GM12878 (cell line): ENCODE results near the gene MPZL3. TPM values are rescaled to one million over a fixed set of nuclear protein-coding genes. Genes with fewer than 3 reads are reported as not detected.
A peak's percentile ranks its signal among the peaks of the same experiment; 100 is the strongest.

Experiments used
- ATAC-seq: fragments of 200-7000 bp; cut with Tn5 transposase; 3 replicates; pipeline ENCODE4 v1.9.1; 2020; ENCODE audit warnings: mild to moderate bottlenecking, moderate library complexity
- BruUV-seq: library from RNA; stranded (reverse); fragments of 400-500 nt; replicated peaks from 2 replicates; lab custom pipeline; 2021; lab: Mats Ljungman, UMichigan
- CTCF ChIA-PET: fragments of 300-600 bp; sonication (Branson Sonifier 250); formaldehyde crosslinking; extraction: SDS; loops from one replicate; lab custom pipeline; 2021; ENCODE audit warnings: inconsistent platforms; lab: Yijun Ruan, JAX
- POLR2A ChIA-PET: fragments of 350-600 bp; formaldehyde crosslinking; extraction: SDS; loops from one replicate; lab custom pipeline; 2021; ENCODE audit warnings: inconsistent platforms; lab: Charles Lee
- RAD21 ChIA-PET: fragments of 300-600 bp; sonication (Branson Sonifier 250); formaldehyde crosslinking; loops from one replicate; lab custom pipeline; 2023; ENCODE audit warnings: antibody characterized with exemption; ENCODE audit not compliant: unreplicated experiment; lab: Charles Lee
- SMC1A ChIA-PET: fragments of 300-600 bp; sonication (Branson Sonifier 250); formaldehyde crosslinking; loops from one replicate; lab custom pipeline; 2023; ENCODE audit not compliant: unreplicated experiment, uncharacterized antibody; lab: Charles Lee
- DNase-seq: peaks from one replicate; pipeline ENCODE4 v3.0.0-alpha.2; 2011; ENCODE audit warnings: low read depth, low spot score
- FAIRE-seq: peaks from 3 replicates; lab custom pipeline; 2011; peaks lifted over from hg19 to GRCh38; lab: Jason Lieb, UNC
- H2AFZ ChIP-seq: 2 replicates; pipeline ENCODE4 v1.6.0; 2011; ENCODE audit warnings: low read depth, low read length, control low read depth; ENCODE audit not compliant: control insufficient read depth
- H3K27ac ChIP-seq: 2 replicates; pipeline ENCODE4 v1.5.1; 2011; ENCODE audit warnings: control low read depth; ENCODE audit not compliant: control insufficient read depth, insufficient read depth
- H3K27me3 ChIP-seq, 2 experiments: replicated peaks in 1 of 2; 2 replicates each; pipeline versions ENCODE4 v1.6.0 to v1.6.1; 2011; ENCODE audit warnings: low read length in 1 of 2; ENCODE audit not compliant: control insufficient read depth in 2 of 2, insufficient read depth in 2 of 2
- H3K36me3 ChIP-seq, 2 experiments: 2 replicates each; pipeline ENCODE4 v1.5.1; 2011; ENCODE audit warnings: low read length in 1 of 2; ENCODE audit not compliant: control insufficient read depth in 2 of 2, insufficient read depth in 2 of 2
- H3K4me1 ChIP-seq: 2 replicates; pipeline ENCODE4 v1.6.1; 2011; ENCODE audit warnings: mild to moderate bottlenecking, low read length, moderate library complexity, mixed read lengths; ENCODE audit not compliant: control insufficient read depth, insufficient read depth
- H3K4me2 ChIP-seq: 2 replicates; pipeline ENCODE4 v1.6.0; 2011; ENCODE audit warnings: control low read depth; ENCODE audit not compliant: control insufficient read depth, insufficient read depth
- H3K4me3 ChIP-seq: fragments of 200-600 bp; sonication (generic); 2 replicates; pipeline ENCODE4 v1.5.1; 2016
- H3K79me2 ChIP-seq: 2 replicates; pipeline ENCODE4 v1.6.0; 2011; ENCODE audit warnings: low read length; ENCODE audit not compliant: control insufficient read depth, insufficient read depth
- H3K9ac ChIP-seq: 2 replicates; pipeline ENCODE4 v1.8.0; 2011; ENCODE audit warnings: low read length, control low read depth, mixed read lengths; ENCODE audit not compliant: control insufficient read depth, insufficient read depth
- H3K9me3 ChIP-seq: replicated peaks from 3 replicates; pipeline ENCODE4 v1.5.1; 2011; ENCODE audit warnings: mild to moderate bottlenecking, low read length; ENCODE audit not compliant: control insufficient read depth, insufficient read depth
- H4K20me1 ChIP-seq: 2 replicates; pipeline ENCODE4 v1.6.0; 2011; ENCODE audit not compliant: control insufficient read depth, insufficient read depth
- EED ChIP-seq: sonication (generic); IDR thresholded peaks from 2 replicates; pipeline ENCODE4 v1.6.1; 2016; ENCODE audit warnings: antibody characterized with exemption, low read depth
- ETV6 ChIP-seq, 2 experiments: fragments of 450-650 bp in 1 of 2; IDR thresholded peaks in 1 of 2; conservative IDR thresholded peaks in 1 of 2; 2 replicates each; pipeline ENCODE4 v1.6.1; 2014; ENCODE audit warnings: antibody characterized with exemption in 1 of 2, borderline replicate concordance in 1 of 2, low read depth in 1 of 2, mild to moderate bottlenecking in 1 of 2, moderate library complexity in 1 of 2
- GATAD2B ChIP-seq: fragments of 450-650 bp; conservative IDR thresholded peaks from 2 replicates; pipeline ENCODE4 v1.6.1; 2017; ENCODE audit warnings: low read depth, mild to moderate bottlenecking, moderate library complexity
- IRF4 ChIP-seq: IDR thresholded peaks from 2 replicates; pipeline ENCODE4 v1.6.1; 2011; ENCODE audit warnings: low read depth, low read length
- SMARCA5 ChIP-seq: fragments of 450-650 bp; IDR thresholded peaks from 2 replicates; pipeline ENCODE4 v1.6.1; 2017; ENCODE audit warnings: mild to moderate bottlenecking
- SUPT20H ChIP-seq: IDR thresholded peaks from 2 replicates; pipeline ENCODE4 v1.6.1; 2011; ENCODE audit warnings: low read depth, mild to moderate bottlenecking, low read length, moderate library complexity, borderline replicate concordance; ENCODE audit not compliant: control insufficient read depth
- SUZ12 ChIP-seq: fragments of 200-600 bp; sonication (generic); IDR thresholded peaks from one replicate; pipeline ENCODE4 v1.6.1; 2018; ENCODE audit warnings: antibody characterized with exemption, mild to moderate bottlenecking; ENCODE audit not compliant: unreplicated experiment
- WGBS: methylation state at CpG from one replicate; pipeline ENCODE4 v1.1.6; 2016; ENCODE audit warnings: low lambda C conversion rate; ENCODE audit not compliant: insufficient replicate concordance, insufficient coverage; ENCODE audit errors: missing lambda C conversion rate; 5-methylcytosine and 5-hydroxymethylcytosine counted together
- in situ Hi-C: fragments of 300-500 bp; cut with MboI; formaldehyde crosslinking; loops from 9 replicates; pipeline ENCODE4 v1.14.3; 2018; ENCODE audit warnings: mixed read lengths
- intact Hi-C: fragments of 100-400 bp; cut with micrococcal nuclease; formaldehyde crosslinking; loops from one replicate; pipeline ENCODE4 v1.14.2; 2022; ENCODE audit not compliant: unreplicated experiment
- polyA plus RNA-seq, 11 experiments: library from polyadenylated mRNA; depleted of rRNA in 4 of 11; unstranded in 6 of 11; stranded (reverse) in 5 of 11; fragments of >200 nt; fragmentation: Nextera tagmentation in 4 of 11; fragmentation: Illumina TruSeq in 1 of 11; extraction: Ambion mirVana in 4 of 11; extraction: Trizol in 1 of 11; gene quantifications; 1 replicate in 1 of 11; 2 replicates in 10 of 11; pipeline versions ENCODE4 v1.2.1 to v1.2.3, GENCODE V29; 2011 to 2016; ENCODE audit warnings: inconsistent platforms in 2 of 11, missing spikeins in 2 of 11, low read depth in 1 of 11
- total RNA-seq, 4 experiments: library from RNA; depleted of rRNA in 3 of 4; stranded (reverse); fragments of >200 nt in 3 of 4; fragmentation: Illumina TruSeq in 1 of 4; extraction: Trizol in 1 of 4; gene quantifications; 2 replicates each; pipeline versions ENCODE4 v1.2.1 to v1.2.3, GENCODE V29; 2013 to 2021
- TF ChIP-seq, protein P1 (sequence below): fragments of 450-650 bp; IDR thresholded peaks from 2 replicates; pipeline ENCODE4 v1.6.1; 2017; ENCODE audit warnings: mild to moderate bottlenecking, moderate library complexity
- TF ChIP-seq, protein P2 (sequence below): fragments of 450-650 bp; IDR thresholded peaks from 2 replicates; pipeline ENCODE4 v1.6.1; 2017; ENCODE audit warnings: antibody characterized with exemption, mild to moderate bottlenecking, moderate library complexity

Gene MPZL3
- total and polyA plus RNA-seq, 10 of the 15 experiments (the other 5 are each of a cell fraction or from before 2014, with no cell fraction given) = 2.1 to 7.5 (median 6.2) TPM

DNA sequence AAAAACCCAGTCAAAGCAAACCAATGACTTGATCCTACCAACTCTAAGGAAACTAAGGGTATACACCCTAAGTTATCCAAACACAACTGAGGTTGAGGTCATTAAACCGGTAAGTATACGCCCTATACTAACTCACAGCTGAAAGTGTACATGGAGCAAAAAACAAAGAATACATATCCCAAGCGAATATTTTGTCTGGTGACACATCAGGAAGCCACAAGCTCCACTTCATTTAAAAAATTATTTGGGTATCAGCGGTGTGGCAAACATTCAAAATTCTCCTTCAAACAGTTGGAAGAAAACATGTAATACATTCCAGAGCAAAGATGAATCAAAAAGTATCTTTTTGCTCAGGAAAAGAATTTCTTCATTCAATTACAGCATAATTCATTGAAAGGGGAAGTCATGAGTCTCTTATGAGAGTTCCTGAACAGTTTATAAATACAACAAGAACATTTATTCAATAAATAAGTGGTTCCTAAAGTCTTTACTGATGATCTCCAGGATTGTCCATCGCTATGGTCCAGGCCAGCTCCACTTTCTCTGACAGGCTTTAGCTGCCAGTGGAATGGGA lies 22.8 kb downstream of the MPZL3 start (continued):
- TF ChIP-seq SUZ12 (no peak), SUPT20H (no peak)
- TF ChIP-seq, all 136 proteins: peak for 0

DNA sequence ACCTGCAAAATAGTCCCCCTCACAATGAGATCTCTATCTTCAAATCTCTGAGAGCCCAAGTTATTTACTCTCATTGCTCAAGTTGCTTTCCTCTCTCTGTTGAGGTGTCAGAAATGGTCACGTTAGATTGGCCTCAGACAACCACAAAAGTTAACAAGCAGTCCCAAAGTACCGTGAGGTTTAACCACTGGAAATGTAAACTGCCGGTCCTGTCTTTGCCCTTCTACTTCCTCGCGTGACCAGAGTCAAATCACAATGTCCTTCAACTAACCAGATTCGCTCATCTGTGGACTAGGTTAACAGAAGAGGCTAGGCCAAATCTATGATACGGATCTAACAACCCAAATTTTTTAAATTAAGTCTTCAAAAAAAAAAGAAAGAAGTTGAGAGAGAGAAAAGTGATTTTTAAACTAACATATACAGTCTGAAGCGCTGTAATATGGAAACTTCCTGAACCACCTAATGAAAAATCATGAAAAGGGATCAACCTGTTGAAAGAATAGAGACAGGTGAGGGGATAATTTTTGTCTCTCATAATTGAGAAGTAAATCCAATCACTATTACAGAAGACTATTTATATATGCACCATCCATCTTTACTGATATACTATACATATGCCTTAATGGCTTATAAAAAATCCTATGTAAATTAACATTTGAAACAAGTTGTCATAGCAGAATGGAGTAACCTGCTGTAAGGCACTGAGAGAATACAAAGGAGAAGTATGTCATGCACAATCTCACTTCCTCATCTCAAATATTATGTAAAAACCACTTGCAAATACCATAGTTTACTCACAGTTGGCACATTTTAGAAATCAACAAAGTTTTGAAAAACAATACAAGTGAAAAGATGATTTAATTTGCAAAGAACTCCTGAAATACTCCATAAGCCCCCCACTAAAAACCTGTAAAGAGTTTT lies 24.0 kb downstream of the MPZL3 start:
- Histone ChIP-seq H3K36me3 (peaks cover 0 to 2% of the 10 kb centered on the region in 2 experiments; a peak in 2 of 4 replicates), H3K9me3 (peaks cover 1% of the 10 kb centered on the region; the same call in 1 of the 3 replicates), H3K4me3 (no peak overlapping the region), H2AFZ (no peak overlapping the region), H3K4me1 (peaks cover 30% of the 10 kb centered on the region), H3K9ac (no peak overlapping the region), H4K20me1 (no peaks in the 10 kb centered on the region), H3K4me2 (peak overlapping the region; percentile 56), H3K27me3 (no peaks in the 10 kb centered on the region), H3K27ac (peak overlapping the region; percentile 45; the same call in 1 of the 2 replicates), H3K79me2 (no peaks in the 10 kb centered on the region)
- RAD21 ChIA-PET = interaction anchor here (0.6 to 1.2 kb wide), 4 partner anchors 9 to 123 kb away, joined by 3 to 5 read pairs (median 3); no protein-coding TSS in a partner anchor
- BruUV-seq = no TSS peak
- ATAC-seq = peak; percentile 85
- POLR2A ChIA-PET = interaction anchor here (1.6 to 1.9 kb wide), 2 partner anchors 12 to 14 kb away, joined by 5 to 6 read pairs; no protein-coding TSS in a partner anchor
- intact Hi-C loops = loop anchor here (2.0 kb wide), 1 partner anchor 17 kb away; no protein-coding TSS in a partner anchor
- in situ Hi-C loops = no loop called here
- under 1% methylated on average over 8 of the region's 8 CpGs for WGBS
- peak; percentile 18 for FAIRE-seq
- no peak for DNase-seq
- SMC1A ChIA-PET = interaction anchor here (1.5 to 4.6 kb wide), 5 partner anchors 12 to 24 kb away, joined by 3 to 80 read pairs (median 9); partner anchors contain the start of gene MPZL3
- CTCF ChIA-PET = interaction anchor here (0.8 to 1.6 kb wide), 5 partner anchors 14 to 63 kb away, joined by 3 to 6 read pairs (median 3); no protein-coding TSS in a partner anchor
- TF ChIP-seq SMARCA5 (0 out of 2 replicates have a peak, but pooled peaks have one; percentile 85), IRF4 (peak; percentile 57; the same call in 1 of the 2 replicates), EED (0 out of 2 replicates have a peak, but pooled peaks have one; percentile 50), ETV6 (conservative IDR thresholded peaks at IDR 0.05 in 1 of 2, IDR thresholded peaks at IDR 0.05 in 1 of 2; ENCODE audit: borderline replicate concordance in 1 of 2, low read depth in 1 of 2) (peak in 1 of 2 experiments; percentile 87; a peak in 2 of 4 replicates), GATAD2B (peak; percentile 36; the same call in 1 of the 2 replicates)
- TF ChIP-seq, protein P1, sequence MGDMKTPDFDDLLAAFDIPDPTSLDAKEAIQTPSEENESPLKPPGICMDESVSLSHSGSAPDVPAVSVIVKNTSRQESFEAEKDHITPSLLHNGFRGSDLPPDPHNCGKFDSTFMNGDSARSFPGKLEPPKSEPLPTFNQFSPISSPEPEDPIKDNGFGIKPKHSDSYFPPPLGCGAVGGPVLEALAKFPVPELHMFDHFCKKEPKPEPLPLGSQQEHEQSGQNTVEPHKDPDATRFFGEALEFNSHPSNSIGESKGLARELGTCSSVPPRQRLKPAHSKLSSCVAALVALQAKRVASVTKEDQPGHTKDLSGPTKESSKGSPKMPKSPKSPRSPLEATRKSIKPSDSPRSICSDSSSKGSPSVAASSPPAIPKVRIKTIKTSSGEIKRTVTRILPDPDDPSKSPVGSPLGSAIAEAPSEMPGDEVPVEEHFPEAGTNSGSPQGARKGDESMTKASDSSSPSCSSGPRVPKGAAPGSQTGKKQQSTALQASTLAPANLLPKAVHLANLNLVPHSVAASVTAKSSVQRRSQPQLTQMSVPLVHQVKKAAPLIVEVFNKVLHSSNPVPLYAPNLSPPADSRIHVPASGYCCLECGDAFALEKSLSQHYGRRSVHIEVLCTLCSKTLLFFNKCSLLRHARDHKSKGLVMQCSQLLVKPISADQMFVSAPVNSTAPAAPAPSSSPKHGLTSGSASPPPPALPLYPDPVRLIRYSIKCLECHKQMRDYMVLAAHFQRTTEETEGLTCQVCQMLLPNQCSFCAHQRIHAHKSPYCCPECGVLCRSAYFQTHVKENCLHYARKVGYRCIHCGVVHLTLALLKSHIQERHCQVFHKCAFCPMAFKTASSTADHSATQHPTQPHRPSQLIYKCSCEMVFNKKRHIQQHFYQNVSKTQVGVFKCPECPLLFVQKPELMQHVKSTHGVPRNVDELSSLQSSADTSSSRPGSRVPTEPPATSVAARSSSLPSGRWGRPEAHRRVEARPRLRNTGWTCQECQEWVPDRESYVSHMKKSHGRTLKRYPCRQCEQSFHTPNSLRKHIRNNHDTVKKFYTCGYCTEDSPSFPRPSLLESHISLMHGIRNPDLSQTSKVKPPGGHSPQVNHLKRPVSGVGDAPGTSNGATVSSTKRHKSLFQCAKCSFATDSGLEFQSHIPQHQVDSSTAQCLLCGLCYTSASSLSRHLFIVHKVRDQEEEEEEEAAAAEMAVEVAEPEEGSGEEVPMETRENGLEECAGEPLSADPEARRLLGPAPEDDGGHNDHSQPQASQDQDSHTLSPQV = no peak; the same call in 1 of the 2 replicates
- TF ChIP-seq, protein P2, sequence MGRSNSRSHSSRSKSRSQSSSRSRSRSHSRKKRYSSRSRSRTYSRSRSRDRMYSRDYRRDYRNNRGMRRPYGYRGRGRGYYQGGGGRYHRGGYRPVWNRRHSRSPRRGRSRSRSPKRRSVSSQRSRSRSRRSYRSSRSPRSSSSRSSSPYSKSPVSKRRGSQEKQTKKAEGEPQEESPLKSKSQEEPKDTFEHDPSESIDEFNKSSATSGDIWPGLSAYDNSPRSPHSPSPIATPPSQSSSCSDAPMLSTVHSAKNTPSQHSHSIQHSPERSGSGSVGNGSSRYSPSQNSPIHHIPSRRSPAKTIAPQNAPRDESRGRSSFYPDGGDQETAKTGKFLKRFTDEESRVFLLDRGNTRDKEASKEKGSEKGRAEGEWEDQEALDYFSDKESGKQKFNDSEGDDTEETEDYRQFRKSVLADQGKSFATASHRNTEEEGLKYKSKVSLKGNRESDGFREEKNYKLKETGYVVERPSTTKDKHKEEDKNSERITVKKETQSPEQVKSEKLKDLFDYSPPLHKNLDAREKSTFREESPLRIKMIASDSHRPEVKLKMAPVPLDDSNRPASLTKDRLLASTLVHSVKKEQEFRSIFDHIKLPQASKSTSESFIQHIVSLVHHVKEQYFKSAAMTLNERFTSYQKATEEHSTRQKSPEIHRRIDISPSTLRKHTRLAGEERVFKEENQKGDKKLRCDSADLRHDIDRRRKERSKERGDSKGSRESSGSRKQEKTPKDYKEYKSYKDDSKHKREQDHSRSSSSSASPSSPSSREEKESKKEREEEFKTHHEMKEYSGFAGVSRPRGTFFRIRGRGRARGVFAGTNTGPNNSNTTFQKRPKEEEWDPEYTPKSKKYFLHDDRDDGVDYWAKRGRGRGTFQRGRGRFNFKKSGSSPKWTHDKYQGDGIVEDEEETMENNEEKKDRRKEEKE = no peak
